Measurements from ENCODE around the gene MTUS2. TPM values are rescaled to one million over a fixed set of nuclear protein-coding genes. Genes with fewer than 3 reads are reported as not detected.
"Not testable (repeated sequence)": the region's sequence is repeated elsewhere in the genome, so short reads cannot be mapped to it uniquely, and the experiment has no call there.

The MTUS2 gene
- polyA plus RNA-seq, 2 of the 4 experiments (the other 2 are of a cell fraction) = not detected

DNA sequence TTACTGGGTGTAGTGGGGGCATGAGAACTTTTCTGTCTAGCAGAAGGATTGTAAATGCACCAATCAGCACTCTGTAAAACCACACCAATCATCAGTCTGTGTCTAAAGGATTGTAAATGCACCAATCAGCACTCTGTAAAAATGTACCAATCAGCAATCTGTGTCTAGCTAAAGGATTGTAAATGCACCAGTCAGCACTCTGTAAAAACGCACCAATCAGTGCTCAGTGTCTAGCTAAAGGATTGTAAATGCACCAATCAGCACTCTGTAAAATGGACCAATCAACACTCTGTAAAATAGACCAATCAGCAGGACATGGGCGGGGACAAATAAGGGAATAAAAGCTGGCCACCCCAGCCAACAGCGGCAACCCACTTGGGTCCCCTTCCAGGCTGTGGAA is 170.2 kb downstream of the MTUS2 start:
- POLR2A ChIA-PET; CTCF ChIA-PET; DNase-seq (ENCODE audit: low read depth in 1 of 2, low spot score in 1 of 2): not testable (repeated sequence)

DNA sequence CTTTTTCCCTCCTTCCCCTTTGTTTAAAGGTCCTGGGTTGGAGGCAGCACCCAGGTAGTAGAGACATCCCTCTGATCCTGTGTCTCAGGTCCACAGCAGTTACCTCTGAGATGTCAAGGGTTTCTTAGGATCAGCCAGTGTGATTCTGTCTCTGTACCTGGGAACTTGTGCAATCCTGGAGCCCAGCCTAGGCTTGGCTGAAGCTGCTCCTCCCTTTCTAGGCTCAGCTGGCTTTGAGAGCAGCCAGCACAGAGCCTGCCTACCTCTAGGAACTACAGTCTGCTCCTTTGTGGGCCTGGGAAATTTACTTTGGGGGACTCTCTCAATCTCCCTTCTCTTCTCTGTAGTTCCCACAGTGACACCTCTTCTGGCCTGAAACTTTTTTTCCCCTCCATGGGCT is 171.6 kb downstream of the MTUS2 start:
- no peaks in the 10 kb centered on the region for H3K4me1 ChIP-seq
- ChIA-PET POLR2A (no interaction called here), CTCF (interaction anchor here (1.1 kb wide), 1 partner anchor 8 kb away, joined by 3 read pairs; no protein-coding TSS in a partner anchor)
- TF ChIP-seq EP300 (IDR thresholded peaks at IDR 0.05) = no peak
- TF ChIP-seq JUNB (IDR thresholded peaks at IDR 0.05) = no peak
- TF ChIP-seq TP53 (CRISPR knock-in tag; IDR thresholded peaks at IDR 0.05) = no peak
- TF ChIP-seq RFX5 (IDR thresholded peaks at IDR 0.05) = no peak
- DNase-seq (ENCODE audit: low read depth in 1 of 2, low spot score in 1 of 2) (no peak), ATAC-seq (no peak), FAIRE-seq (no peak)
- H3K4me2 ChIP-seq = no peak overlapping the region
- no peak overlapping the region for H3K4me3 ChIP-seq
- H3K27ac ChIP-seq = no peak overlapping the region
- H3K9me3 ChIP-seq = no peaks in the 10 kb centered on the region

More for the DNA sequence above, 170.2 kb downstream of the MTUS2 start:
- ATAC-seq, H3K4me2 ChIP-seq, H3K4me3 ChIP-seq, H3K9me3 ChIP-seq, H3K27ac ChIP-seq, H3K4me1 ChIP-seq, FAIRE-seq: not testable (repeated sequence)
- 33% methylated on average over 3 of the region's 3 CpGs for WGBS (ENCODE audit: missing lambda C conversion rate)
- TF ChIP-seq MAFK (IDR thresholded peaks at IDR 0.05; ENCODE audit: partially characterized antibody) = peak; percentile 14

DNA sequence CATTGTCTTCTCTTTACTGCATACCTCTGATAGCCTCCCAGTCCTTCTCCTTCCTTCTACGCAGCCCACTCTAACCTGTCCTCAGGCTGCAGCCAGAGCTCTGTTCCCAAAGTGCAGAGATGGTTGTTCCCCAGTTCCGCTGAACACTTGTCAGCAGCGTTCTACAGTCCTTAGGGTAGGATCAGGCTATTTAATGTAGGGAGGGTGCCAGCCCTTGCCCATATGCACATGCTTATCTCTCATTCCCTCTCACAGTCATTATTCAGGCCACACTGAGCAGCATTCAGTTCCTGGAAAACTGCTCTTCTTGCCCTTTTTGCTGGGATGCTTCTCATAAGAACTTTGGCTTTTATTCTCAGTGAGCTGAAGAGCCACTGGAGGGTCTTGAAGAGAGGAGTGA is 180.7 kb downstream of the MTUS2 start:
- Histone ChIP-seq H3K9me3 (no peaks in the 10 kb centered on the region), H3K4me1 (no peaks in the 10 kb centered on the region), H3K4me3 (no peak overlapping the region), H3K27ac (no peak overlapping the region), H3K4me2 (no peak overlapping the region)
- POLR2A ChIA-PET = no interaction called here
- TF ChIP-seq FOSL2 (IDR thresholded peaks at IDR 0.05) = no peak
- no peak for TF ChIP-seq FOSL2 (CRISPR knock-in tag; IDR thresholded peaks at IDR 0.05)
- TF ChIP-seq NFE2L2 (conservative IDR thresholded peaks at IDR 0.05; ENCODE audit: low read length) = no peak
- TF ChIP-seq, protein P1, sequence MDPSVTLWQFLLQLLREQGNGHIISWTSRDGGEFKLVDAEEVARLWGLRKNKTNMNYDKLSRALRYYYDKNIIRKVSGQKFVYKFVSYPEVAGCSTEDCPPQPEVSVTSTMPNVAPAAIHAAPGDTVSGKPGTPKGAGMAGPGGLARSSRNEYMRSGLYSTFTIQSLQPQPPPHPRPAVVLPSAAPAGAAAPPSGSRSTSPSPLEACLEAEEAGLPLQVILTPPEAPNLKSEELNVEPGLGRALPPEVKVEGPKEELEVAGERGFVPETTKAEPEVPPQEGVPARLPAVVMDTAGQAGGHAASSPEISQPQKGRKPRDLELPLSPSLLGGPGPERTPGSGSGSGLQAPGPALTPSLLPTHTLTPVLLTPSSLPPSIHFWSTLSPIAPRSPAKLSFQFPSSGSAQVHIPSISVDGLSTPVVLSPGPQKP (IDR thresholded peaks at IDR 0.05; ENCODE audit: low read depth, low read length) = no peak
- TF ChIP-seq BHLHE40 (IDR thresholded peaks at IDR 0.05; ENCODE audit: low read depth, low read length) = no peak
- no peak for TF ChIP-seq EHMT2 (IDR thresholded peaks at IDR 0.05; ENCODE audit: low read depth)
- TF ChIP-seq FOSB (CRISPR knock-in tag; IDR thresholded peaks at IDR 0.05) = no peak
- no peak for TF ChIP-seq MYC (IDR thresholded peaks at IDR 0.05; ENCODE audit: borderline replicate concordance, low read length)
- TF ChIP-seq ZC3H11A (IDR thresholded peaks at IDR 0.05) = no peak
- no peak for TF ChIP-seq ZNF302 (CRISPR knock-in tag; IDR thresholded peaks at IDR 0.05)
- no peak for TF ChIP-seq ZSCAN20 (CRISPR knock-in tag; IDR thresholded peaks at IDR 0.05)
- TF ChIP-seq, protein P2, sequence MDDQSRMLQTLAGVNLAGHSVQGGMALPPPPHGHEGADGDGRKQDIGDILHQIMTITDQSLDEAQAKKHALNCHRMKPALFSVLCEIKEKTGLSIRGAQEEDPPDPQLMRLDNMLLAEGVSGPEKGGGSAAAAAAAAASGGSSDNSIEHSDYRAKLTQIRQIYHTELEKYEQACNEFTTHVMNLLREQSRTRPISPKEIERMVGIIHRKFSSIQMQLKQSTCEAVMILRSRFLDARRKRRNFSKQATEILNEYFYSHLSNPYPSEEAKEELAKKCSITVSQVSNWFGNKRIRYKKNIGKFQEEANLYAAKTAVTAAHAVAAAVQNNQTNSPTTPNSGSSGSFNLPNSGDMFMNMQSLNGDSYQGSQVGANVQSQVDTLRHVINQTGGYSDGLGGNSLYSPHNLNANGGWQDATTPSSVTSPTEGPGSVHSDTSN (IDR thresholded peaks at IDR 0.05) = no peak
- no peak for TF ChIP-seq NR3C1 (IDR thresholded peaks at IDR 0.05)
- no peak for TF ChIP-seq RCOR1 (IDR thresholded peaks at IDR 0.05; ENCODE audit: low read depth, low read length)
- TF ChIP-seq NPAS2 (CRISPR knock-in tag; IDR thresholded peaks at IDR 0.05; ENCODE audit: borderline replicate concordance) = no peak
- TF ChIP-seq POLR2AphosphoS2 (conservative IDR thresholded peaks at IDR 0.05; ENCODE audit: low read length) = no peak
- TF ChIP-seq MAZ (IDR thresholded peaks at IDR 0.05; ENCODE audit: borderline replicate concordance, low read depth, low read length) = no peak
- TF ChIP-seq, protein P3, sequence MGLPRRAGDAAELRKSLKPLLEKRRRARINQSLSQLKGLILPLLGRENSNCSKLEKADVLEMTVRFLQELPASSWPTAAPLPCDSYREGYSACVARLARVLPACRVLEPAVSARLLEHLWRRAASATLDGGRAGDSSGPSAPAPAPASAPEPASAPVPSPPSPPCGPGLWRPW (IDR thresholded peaks at IDR 0.05) = no peak
- DNase-seq (ENCODE audit: low read depth in 1 of 2, low spot score in 1 of 2) (no peak), ATAC-seq (no peak), FAIRE-seq (no peak)
- 17% methylated on average over 3 of the region's 3 CpGs for WGBS (ENCODE audit: missing lambda C conversion rate)
- CTCF ChIA-PET = no interaction called here
